GM21447 (cell line): ENCODE results near the gene PADI2.
"Not testable (repeated sequence)": the region's sequence is repeated elsewhere in the genome, so short reads cannot be mapped to it uniquely, and the experiment has no call there.

Experiments
- ATAC-seq: cut with Tn5 transposase; IDR thresholded peaks from one replicate; pipeline ENCODE4 v1.9.1; 2021; ENCODE audit not compliant: unreplicated experiment

Gene PADI2

DNA sequence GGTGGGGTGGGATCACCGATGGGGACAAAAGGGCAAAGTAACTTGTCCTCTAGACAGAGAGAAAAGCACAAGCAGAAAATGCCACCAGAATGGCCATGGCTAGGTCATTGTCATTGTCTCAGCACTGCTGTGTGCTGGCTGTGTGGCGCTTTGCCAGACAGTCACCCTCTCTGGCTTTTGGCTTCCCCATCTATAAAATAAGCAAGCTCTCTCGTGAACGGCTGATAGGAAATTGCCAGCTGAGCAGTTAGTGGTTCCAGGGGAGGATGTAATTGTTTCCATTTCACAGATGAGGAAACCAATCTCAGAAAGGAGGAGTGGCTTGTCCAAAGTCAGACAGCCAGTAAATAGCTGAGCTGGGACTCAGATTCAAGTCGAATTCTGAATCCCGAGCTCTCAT, 32.5 kb downstream of the PADI2 start:
- ATAC-seq = no peak

DNA sequence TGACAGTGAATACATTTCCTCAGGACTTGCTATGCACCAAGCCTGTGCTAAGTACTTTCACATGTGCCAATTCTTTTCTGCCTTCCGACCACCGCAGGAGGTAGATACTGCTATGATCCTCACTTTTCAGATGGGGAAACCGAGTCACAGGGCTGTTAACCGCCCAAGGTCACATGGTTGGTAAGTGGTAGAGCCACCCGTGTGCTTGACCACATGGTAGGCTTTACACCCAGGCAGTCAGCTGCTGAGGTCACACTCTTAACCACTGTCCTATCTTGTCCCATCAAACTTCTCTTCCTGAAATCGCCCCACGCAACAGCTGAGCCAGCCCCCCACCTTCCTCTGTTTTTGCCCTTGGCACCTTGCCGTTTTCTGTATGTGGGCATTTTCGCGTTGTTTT, 34.5 kb downstream of the PADI2 start:
- ATAC-seq = no peak

DNA sequence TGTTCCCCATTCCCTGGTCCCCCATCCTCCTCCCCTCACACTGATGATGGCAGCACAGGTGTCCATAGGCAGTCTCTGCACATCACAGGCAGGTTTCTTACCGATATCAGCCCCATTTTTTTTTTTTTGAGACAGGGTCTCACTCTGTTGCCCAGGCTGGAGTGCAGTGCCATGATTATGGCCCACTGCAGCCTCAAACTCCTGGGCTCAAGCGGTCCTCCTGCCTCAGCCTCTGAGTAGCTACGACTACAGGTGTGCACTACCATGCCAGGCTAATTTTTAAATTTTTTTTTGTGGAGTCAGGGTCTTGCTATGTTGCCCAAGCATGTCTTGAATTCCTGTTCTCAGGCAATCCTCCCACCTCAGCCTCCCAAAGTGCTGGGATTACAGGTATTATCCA, 36.5 kb downstream of the PADI2 start:
- no peak for ATAC-seq

DNA sequence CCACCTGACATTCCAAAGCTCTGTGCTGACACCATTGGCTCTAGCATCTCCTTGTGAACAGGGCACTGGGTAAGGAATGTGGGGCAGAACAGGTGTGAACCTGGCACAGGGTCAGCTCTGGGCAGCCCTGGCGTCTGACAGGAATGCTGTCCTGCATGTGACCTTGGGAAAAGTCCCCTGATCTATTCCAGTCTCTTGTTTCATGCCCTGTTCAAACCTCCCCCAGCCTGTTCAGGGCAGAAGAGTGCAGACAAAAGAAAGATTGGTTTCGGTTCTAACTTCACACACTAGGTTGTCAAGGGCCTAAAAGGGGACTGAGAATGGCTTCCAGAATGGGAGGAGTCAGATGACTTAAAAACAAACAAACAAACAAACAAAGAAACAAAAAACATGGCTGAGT, 37.8 kb downstream of the PADI2 start:
- no peak for ATAC-seq

DNA sequence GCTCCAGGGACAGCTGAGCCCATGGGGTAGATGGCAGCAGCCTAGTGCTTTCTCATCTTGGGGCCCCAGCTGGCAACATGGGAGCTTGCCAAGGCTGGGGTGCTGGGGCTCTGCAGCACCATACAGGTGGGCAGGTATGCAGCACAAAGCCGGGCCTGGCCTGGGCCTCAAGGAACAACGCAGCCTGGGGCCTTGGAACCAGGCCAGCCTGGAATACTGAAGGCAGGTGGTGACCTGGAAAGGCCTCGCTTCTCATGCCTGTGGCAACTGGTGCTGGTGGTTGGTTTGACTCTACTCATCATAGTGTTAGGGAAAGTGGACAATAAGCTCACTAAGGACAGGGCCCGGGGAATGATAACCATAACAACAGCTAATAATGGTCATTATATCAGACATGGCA, 38.4 kb downstream of the PADI2 start:
- ATAC-seq = no peak

DNA sequence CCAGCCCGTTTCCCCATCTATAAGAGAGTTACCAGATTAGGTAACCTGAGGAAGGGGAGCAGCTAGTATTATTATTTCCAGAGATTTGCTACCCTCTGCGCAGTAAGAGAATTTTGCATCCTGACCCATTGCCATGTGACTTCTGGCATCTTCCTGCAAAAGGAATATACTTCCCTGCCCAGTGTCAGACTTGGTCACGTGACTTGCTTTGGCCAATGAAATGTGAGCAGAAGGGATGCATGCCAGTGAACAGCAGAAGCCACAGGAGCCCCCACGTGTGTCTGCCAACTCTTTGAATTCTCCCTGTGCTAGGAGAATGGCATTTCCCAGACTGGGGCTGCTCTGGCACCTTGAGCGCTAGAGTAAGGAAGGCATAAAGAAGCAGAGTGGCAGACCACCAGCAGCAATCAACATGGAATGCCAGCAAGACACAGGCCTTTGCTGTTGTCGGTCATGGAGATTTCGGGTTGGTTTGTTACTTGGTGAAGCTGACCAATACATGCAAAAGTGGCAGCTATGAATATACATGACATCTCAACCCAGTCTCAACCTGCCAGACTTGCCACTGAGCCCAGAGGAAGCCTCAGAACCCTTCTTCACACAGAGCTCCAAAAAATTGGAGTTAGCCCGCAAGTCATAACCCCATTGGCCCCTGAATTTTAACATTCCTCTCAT, 39.0 kb downstream of the PADI2 start:
- ATAC-seq = no peak

DNA sequence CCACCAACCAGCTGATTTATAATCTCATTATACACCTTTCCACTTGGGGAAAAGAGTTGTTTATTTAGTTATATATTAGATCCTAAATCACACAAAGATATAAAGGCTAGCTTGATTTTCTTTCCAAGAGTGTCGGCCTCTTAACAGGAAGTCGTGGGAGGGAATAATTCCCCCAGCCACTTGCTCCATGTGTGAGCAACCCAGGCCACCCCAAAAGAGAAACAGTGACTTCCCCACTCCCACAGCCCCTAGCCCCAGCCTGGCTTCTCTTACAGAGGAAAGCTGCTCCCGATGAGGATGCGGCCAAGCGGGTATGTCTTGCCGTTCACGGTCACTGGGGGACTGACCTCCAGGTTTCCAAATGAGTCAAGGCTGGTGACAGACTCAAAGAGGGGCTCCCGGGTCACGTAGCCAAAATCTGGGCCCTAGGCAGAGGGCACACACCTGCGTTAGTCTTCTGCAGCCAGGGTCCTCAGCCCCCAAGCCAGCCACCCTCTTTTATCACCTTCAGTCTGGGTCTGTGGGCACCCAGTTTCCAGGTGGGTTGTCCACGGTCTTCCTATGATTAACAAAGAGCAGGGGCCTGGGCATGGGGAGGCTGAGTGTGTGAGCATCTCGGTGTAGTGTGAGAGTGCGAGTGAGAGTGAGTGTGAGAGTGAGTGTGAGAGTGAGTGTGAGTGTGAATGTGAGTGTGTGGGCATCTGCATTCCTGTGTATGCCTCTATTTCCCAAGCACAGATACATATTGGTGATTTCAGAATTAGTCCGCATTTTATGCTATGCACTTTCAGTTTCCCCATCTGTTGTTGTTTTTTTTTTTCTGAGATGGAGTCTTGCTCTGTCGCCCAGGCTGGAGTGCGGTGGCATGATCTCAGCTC, 40.0 kb downstream of the PADI2 start:
- ATAC-seq = no peak

DNA sequence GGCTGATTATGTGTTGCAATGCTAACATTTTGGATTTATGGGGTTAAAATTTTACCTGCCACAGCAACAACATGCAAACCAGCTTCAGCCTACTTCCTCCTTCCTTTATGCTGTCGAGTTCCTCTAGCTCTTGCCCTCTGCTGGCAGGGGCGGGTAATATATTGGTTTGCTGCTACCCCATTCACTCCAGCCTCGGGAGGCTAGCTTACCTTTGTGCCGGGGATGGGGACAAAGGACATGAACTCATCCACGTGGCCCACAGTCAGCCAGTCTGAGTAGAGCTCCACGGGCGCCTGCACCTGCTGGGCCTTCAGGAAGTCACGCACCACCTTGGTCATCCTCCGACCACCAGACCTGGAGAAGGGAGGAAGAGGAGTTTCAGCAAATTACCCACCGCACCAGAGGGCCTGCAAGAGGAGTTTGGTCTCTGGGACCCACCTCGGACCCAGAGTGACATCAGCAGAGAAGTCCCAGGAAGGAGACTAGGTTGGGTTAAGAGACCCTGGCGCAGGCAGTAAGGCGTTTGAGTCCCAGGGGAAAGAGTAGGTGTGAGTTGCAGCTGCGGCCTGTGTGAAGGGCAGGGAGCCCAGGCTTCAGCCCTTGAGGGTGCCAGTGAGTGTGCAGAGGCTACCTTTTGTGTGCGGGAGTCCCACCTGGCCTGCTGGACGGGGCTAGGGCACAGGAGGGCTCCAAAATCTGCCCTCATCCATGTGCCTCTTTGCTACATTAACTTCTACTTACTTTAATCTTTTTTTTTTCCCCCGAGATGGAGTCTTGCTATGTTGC, 43.6 kb downstream of the PADI2 start:
- ATAC-seq = no peak

DNA sequence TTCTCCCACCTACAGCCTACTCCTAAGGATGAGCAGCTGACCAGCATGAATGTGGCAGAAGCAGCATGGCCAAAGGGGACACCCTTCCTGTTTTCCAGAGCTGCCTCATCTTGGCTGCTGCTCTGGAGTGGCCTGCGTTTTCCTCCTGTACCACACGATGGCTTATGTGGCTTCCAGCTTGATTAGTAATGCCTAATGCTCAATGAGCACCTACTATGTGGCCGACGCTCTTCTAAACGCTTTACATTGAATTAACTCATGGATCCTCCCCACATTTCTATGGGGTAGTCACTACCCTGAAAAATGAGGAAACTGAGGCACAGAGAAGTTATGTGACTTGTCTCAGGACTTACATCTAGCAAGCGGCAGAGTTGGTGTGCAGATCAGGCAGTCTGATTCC, 47.5 kb downstream of the PADI2 start:
- no peak for ATAC-seq

DNA sequence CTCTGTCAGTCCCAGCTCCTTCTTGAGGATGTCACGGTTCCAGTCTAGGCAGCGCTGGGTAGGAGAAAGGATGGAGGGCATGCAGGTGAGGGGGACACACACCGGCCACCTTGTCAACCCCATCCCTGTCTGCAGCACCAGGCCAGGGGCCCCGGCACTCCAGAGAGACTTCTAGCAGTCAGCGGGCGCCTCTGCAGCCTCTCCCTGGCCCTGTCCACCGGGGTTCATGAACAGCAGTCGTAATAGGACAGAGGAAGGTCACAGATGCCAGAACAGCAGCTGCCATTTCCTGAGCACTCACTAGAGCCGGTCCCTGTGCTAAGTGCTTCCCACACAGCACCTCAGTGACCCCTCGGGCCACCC, 49.1 kb downstream of the PADI2 start:
- no peak for ATAC-seq

DNA sequence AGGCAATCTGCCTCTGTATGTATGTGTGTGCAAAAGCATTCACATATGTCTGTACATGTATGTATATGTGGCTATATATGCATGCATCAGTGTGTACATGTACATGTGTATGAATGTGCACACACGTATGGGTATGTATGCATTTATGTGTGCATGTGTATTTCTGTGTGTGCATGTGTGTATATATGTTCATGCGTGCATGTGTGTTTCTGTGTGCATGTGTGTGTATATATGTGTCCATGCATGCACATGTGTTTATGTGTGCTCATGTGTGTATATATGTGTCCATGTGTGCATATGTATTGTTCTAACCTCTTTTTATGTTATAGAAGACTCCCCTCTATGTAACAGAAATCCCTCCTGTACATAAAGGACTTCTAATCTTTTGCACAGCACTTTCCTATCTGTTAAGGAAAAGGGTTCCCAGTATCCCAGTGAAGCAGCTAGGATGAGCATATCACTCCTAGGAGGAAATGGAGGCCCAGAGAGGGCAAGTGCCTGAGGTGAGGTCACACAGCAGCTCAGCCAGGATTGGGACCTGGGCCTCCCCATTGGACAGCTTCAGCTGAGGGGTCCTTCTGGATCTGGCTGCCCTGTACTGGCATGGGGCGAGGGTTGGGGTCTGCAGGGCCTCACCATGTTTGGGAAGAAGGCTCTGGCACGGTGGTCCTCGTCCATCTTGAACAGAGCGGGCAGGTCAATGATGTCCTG, 49.6 kb downstream of the PADI2 start:
- no peak for ATAC-seq

DNA sequence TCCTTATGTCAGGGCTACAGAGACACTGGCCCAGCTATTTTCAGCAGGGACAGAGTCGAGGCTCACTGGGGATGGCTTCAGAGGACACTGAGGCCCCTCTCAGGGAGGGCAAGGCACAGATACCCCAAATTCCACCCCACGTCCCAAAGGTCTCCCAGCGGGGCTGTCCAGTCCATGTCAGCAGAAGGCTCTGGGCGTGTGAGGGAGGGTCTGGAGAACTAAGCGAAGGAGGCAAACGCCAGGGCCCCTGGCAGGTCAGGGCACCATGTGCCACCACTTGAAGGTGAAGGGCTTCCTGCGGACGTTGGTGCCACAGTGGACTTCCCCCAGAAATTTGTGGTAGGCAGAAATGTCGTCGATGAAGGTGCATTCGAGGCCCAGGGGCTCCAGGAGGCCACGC, 50.5 kb downstream of the PADI2 start:
- no peak for ATAC-seq

DNA sequence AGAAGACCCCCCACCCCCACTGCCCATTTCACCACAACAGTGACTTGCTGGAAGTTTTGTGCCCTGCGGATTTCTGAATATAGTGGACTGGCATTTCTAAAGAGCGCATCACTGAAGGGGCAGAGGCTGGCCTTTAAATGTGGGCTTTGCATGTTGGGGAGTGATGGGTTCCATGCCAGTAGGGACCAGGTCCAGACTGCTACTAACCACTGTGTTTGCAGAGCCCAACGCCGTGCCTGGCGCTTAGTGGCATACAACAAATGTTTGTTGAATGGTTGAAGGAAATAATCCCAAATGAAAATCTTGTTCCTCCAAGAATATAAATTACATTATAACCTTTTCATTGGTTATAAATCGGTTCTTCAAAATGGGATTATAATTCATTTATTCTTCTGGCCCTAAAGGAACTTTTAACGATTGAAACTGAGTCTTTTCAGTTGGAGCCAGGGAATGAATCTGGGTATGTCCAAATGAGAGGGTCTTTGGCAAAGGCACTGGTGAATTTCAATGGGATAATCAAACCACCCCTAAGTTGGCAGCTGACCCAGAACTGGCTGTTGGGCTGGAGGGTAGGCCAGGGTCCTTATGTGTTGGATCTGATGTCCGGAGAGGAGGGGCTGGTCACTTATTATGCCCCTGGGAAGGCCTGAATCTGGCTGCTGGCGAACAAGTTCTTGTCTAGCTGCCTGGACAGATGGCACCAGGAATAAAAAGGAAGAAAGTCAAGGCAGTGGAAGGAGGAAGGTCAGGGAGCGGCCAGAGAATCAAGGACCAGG, 51.6 kb downstream of the PADI2 start:
- ATAC-seq = no peak

DNA sequence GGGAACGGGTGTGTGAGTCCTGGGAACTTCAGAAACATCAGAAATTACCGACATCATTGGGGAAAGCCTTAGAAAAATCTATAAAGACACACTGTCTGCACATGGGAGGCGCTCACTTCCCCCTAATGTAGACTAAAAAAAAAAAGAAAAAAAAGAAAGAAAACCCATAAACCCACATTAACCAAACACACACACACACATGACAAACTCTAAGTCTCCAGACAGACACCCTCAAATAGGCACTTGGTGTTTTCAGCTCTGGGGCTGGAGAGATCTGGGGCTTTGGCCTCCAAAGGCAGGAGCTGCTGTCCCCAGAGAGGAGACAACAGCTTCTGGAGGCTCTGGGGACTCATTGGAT, 52.2 kb downstream of the PADI2 start:
- ATAC-seq = no peak

DNA sequence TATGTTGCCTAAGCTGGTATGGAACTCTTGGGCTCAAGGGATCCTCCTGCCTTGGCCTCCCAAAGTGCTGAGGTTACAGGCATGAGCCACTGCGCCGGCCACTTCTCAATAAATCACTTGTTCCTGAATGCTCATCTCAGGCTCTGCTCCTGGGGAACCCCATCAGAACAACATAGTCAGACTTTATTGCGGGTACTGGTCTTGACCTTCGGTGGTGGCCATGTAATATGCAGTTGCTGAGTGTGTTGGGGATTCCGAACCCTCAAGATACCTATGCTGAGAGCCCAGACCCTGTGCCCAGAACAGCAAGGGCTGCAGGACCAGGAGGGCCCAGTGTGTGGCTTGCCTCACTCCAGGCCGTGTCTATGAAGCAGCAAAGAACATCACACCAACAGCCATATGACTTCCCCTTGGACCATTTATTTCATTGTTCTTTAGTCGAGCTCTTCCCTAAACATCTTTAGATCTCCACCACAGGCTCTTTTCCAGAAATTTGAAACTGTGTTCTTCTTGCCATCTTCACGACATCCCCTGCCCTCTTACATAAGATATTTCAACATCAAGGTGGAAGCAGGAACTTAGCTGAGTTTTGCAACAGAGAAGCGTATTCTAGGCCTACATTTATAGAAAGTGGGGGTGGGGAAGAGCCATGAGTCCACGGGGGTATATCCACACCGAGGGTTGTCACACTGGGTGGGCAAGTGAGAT, 52.7 kb downstream of the PADI2 start:
- no peak for ATAC-seq

DNA sequence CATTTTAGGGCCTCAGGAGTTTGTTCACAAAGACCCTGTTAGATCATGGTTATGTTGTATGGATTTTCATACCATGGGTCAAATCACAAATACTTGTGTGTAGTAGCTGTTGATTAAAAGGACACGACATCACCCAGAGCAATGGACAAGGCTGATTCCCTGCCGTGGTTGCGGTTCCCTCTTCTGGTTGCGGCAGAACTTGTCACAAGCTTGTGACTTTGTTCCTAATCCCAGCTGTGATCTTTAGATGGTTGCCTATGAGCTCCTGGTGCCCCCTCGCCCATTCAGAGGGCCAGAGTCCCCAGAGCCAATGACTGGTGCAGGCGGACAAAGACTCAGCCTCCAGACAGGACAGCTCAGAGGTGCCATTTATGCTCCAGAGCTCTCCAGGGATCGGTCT, 53.6 kb downstream of the PADI2 start:
- ATAC-seq = no peak

DNA sequence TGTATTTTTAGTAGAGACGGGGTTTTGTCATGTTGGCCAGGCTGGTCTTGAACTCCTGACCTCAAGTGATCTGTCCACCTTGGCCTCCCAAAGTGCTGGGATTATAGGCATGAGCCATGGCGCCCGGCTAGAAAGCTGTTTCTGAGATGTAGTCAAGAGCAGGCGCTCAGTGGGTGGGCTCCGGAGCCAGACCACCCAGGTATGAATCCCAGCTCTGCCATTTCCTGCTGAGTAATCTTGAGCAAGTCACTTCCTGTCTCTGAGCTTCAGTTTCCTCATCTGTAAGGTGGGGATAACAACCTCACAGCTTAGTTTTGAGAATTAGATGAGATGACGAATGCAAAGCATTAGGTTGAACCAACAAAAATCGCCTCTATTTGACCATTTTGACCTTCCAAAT, 56.5 kb downstream of the PADI2 start:
- ATAC-seq = not testable (repeated sequence)

DNA sequence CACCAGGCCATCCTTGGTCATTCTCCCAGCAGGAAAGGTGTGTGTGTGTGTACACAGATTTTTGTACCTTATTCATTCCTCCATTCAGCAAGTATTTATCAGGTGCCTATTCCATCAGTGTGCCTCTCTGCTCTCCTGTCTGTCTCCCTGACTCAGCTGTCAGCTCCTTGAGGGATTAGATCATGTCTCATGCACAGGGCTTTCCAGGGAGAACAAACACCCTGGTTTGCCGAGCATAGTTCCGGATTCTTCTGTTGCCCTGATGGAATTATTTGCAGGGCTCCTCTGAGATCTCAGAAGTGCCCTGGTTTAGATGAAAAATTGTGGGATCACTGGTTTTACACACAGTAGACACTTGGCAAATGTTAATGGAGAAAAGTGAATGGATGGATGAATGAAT, 57.4 kb downstream of the PADI2 start:
- ATAC-seq = no peak

DNA sequence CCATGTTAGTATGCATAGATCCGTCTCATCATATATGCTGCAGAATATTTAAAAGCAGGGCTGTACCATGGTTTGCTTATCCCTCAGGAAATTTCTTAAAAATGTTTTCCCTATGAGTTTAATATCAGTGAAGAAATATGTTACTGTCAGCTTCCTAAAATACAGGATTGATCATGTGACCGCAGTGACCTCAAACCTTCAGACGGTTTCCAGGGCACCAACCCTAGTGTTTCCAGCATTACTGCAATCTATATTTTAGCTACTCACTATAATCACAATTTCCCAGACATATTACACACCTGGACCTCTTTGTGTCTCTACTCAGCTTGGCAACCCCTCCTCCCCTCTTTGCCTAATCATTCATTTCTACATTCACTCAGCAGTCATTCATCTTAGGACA, 57.8 kb downstream of the PADI2 start:
- ATAC-seq = no peak

DNA sequence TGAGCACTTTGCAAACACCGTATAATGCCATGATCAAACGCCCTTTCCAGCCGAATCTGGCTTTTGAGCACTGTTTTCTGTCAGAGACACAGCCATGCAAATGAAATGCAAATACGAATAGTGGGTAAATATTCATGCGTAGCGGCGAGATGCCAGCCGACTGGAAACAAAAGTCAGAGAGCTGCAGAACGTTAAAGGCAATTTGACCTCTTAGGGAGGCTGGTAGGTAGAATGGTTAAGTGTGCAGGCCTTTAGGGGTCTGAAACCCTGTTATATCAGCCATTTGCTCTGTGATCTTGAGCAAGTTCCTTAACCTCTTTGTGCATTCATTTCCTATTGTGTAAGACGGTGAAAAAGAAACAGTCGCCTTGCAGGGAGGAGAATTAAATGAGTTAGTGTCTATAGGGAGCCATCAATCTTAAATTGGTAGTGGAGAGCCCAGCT, 58.9 kb downstream of the PADI2 start:
- ATAC-seq = no peak
